GM21717 (cell line): ENCODE results near the gene UNC45A.

ENCODE experiments used
- ATAC-seq: cut with Tn5 transposase; IDR thresholded peaks from one replicate; pipeline ENCODE4 v1.9.1; 2021; ENCODE audit warnings: mild to moderate bottlenecking, moderate library complexity; ENCODE audit not compliant: unreplicated experiment

UNC45A gene

GRCh38 chr15:90941038-90941437, 6.0 kb downstream of the UNC45A start:
- ATAC-seq = no peak

- no peak for ATAC-seq
Observed at GRCh38 chr15:90942354-90943120, 7.5 kb downstream of the UNC45A start.

GRCh38 chr15:90945091-90945490, 10.0 kb downstream of the UNC45A start:
- ATAC-seq = no peak

- ATAC-seq = no peak
Observed at GRCh38 chr15:90946538-90946937, 11.5 kb downstream of the UNC45A start.

GRCh38 chr15:90946941-90947576, 12.0 kb downstream of the UNC45A start:
- no peak for ATAC-seq

- no peak for ATAC-seq
Observed at GRCh38 chr15:90947577-90948357, 12.7 kb downstream of the UNC45A start.

- ATAC-seq = no peak
Observed at GRCh38 chr15:90948506-90948905, 13.4 kb downstream of the UNC45A start.

GRCh38 chr15:90949979-90950675, 15.0 kb downstream of the UNC45A start:
- no peak for ATAC-seq

- ATAC-seq = no peak
Observed at GRCh38 chr15:90950676-90951075, 15.6 kb downstream of the UNC45A start.

- no peak for ATAC-seq
Observed at GRCh38 chr15:90952901-90953677, 18.0 kb downstream of the UNC45A start.

GRCh38 chr15:90953947-90954711, 19.0 kb downstream of the UNC45A start:
- no peak for ATAC-seq

GRCh38 chr15:90954712-90955623, 19.9 kb downstream of the UNC45A start, which contains the start of gene RCCD1:
RCCD1 (plus strand) TSS chr15:90954884; CDS start chr15:90956735, 1,851 bp downstream.
- ATAC-seq = peak; percentile 93

- ATAC-seq = no peak
Observed at GRCh38 chr15:90955624-90956273, 20.7 kb downstream of the UNC45A start.

- no peak for ATAC-seq
Observed at GRCh38 chr15:90956274-90957030, 21.4 kb downstream of the UNC45A start.

- no peak for ATAC-seq
Observed at GRCh38 chr15:90957031-90957790, 22.1 kb downstream of the UNC45A start.

GRCh38 chr15:90957791-90958190, 22.7 kb downstream of the UNC45A start:
- ATAC-seq = no peak
